Hindlimb muscle (tissue), 1 donor: Measurements from ENCODE around the gene PIK3R3. TPM values are rescaled to one million over a fixed set of nuclear protein-coding genes. Genes with fewer than 3 reads are reported as not detected.
"Not testable (repeated sequence)": the region's sequence is repeated elsewhere in the genome, so short reads cannot be mapped to it uniquely, and the experiment has no call there.

ENCODE experiments used
- DNase-seq: peaks from one replicate; pipeline ENCODE4 v3.0.0-alpha.2; 2013
- polyA plus RNA-seq: library from polyadenylated mRNA; unstranded; fragments of 120-200 nt; gene quantifications from one replicate; pipeline ENCODE4 v1.2.1, GENCODE V29; 2013; ENCODE audit not compliant: insufficient read length

The PIK3R3 gene
- polyA plus RNA-seq, 1 donor: 12.8 TPM

GRCh38 chr1:46064708-46065107 lies 67.7 kb downstream of the PIK3R3 start:
- no peak for DNase-seq

GRCh38 chr1:46062651-46063319 lies 69.6 kb downstream of the PIK3R3 start:
- no peak for DNase-seq

DNA sequence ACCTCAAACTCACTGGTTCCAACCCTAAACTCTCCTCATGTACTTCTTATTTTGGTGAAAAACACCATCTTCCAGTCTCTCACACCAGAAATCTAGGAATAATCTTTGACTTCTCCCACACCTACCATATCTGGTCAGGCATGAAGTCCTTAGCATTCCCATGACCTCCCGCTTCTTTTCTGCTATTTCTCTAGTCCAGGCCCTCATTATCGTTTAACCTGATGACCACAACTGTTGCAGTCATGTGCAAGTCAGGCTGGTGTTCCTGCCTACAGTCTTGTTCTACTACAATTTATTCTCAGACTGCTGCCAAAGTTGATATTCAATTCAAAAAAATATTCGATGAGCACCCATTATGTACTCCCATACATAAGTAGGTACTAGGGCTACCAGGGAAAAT lies 71.3 kb downstream of the PIK3R3 start:
- DNase-seq: no peak

GRCh38 chr1:46058936-46059335 lies 73.5 kb downstream of the PIK3R3 start:
- DNase-seq: no peak

DNA sequence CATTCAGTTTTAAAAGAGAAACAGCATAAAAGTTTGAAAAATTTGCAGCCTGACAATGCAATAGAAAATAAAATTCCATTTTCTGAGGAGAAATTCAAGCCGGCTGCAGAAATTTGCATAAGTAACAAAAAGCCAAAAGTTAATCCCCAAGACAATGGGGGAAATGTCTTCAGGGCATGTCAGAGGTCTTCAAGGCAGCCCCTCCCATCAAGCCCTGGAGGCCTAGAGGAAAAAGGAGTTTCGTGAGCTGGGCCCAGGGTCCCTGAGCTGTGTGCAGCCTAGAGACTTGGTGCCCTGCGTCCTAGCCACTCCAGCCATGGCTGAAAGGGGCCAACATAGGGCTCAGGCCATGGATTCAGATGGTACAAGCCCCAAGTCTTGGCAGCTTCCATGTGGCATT lies 74.6 kb downstream of the PIK3R3 start:
- DNase-seq: no peak

- not testable (repeated sequence) for DNase-seq
Observed at GRCh38 chr1:46057215-46057614, 75.2 kb downstream of the PIK3R3 start.

- DNase-seq: no peak
Observed at GRCh38 chr1:46056325-46056724, 76.1 kb downstream of the PIK3R3 start.

GRCh38 chr1:46053734-46054133 lies 78.7 kb downstream of the PIK3R3 start:
- no peak for DNase-seq

GRCh38 chr1:46044116-46044515 lies 88.3 kb downstream of the PIK3R3 start:
- no peak for DNase-seq

GRCh38 chr1:46043458-46044017 lies 88.9 kb downstream of the PIK3R3 start:
- no peak for DNase-seq

- no peak for DNase-seq
Observed at GRCh38 chr1:46041974-46042373, 90.5 kb downstream of the PIK3R3 start.

- no peak for DNase-seq
Observed at GRCh38 chr1:46041551-46041950, 90.9 kb downstream of the PIK3R3 start.

- no peak for DNase-seq
Observed at GRCh38 chr1:46039571-46040052, 92.8 kb downstream of the PIK3R3 start.

GRCh38 chr1:46036894-46037839 lies 95.3 kb downstream of the PIK3R3 start:
- DNase-seq: peak; percentile 82

DNA sequence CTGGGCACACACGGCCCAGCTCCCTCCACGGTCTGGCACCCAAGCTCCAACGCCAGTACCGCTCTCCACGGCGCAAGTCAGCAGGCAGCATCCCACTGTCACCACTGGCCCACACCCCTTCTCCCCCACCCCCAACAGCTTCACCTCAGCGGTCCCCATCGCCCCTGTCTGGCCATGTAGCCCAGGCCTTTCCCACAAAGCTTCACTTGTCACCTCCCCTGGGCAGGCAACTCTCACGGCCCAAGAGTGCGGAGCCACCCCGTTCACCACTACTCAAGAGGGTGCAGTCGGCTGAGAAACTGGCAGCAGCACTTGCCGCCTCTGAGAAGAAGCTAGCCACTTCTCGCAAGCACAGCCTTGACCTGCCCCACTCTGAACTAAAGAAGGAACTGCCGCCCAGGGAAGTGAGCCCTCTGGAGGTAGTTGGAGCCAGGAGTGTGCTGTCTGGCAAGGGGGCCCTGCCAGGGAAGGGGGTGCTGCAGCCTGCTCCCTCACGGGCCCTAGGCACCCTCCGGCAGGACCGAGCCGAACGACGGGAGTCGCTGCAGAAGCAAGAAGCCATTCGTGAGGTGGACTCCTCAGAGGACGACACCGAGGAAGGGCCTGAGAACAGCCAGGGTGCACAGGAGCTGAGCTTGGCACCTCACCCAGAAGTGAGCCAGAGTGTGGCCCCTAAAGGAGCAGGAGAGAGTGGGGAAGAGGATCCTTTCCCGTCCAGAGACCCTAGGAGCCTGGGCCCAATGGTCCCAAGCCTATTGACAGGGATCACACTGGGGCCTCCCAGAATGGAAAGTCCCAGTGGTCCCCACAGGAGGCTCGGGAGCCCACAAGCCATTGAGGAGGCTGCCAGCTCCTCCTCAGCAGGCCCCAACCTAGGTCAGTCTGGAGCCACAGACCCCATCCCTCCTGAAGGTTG lies 97.6 kb downstream of the PIK3R3 start:
- no peak for DNase-seq

DNA sequence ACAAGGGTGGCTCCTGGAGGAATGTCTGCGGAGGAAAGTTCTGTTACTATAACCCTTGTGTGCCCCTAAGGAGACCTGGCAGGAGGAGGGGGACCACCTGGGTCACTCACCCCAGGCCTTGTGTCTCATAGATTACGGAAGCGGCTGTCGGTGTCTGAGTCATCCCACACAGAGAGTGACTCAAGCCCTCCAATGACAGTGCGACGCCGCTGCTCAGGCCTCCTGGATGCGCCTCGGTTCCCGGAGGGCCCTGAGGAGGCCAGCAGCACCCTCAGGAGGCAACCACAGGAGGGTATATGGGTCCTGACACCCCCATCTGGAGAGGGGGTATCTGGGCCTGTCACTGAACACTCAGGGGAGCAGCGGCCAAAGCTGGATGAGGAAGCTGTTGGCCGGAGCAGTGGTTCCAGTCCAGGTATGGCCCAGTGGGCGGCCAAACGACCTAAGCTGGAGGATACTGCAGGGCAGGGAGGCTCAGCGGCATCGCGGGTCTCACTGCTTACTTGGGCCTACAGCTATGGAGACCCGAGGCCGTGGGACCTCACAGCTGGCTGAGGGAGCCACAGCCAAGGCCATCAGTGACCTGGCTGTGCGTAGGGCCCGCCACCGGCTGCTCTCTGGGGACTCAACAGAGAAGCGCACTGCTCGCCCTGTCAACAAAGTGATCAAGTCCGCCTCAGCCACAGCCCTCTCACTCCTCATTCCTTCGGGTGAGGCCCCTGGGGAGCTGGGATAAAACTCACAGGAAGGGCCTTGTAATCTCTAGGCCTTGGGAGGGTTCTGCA lies 101.4 kb downstream of the PIK3R3 start:
- DNase-seq: no peak

DNA sequence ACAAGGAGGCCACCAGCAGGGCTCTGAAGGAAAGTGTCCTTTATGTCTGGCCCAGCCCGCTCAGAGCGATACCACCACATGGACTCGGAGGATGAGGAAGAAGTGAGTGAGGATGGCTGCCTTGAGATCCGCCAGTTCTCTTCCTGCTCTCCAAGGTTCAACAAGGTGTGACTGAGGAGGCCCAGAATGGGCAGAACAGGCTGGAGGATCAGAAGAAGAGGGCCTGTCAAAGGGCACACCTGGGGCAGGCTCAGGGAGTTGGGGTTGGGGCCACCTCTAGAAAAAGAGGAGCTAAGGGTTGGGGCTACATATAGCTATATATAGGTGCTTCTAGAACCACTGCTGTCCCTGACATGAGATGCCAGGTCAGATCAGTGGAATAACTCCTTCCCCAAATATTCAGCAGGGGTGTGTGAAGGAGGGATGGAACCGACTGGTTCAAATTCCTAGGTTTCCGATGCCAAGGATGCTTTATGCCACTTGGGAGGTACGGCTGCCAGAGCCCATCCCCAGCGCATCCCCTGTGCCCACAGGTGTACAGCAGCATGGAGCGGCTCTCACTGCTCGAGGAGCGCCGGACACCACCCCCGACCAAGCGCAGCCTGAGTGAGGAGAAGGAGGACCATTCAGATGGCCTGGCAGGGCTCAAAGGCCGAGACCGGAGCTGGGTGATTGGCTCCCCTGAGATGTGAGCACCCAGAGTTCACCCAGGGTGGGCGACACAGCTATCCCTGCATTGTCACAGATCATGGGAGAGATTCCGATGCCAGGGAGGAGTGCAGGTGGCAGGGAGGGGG lies 102.2 kb downstream of the PIK3R3 start:
- DNase-seq: no peak

GRCh38 chr1:46027788-46028573 lies 104.4 kb downstream of the PIK3R3 start:
- DNase-seq: no peak

DNA sequence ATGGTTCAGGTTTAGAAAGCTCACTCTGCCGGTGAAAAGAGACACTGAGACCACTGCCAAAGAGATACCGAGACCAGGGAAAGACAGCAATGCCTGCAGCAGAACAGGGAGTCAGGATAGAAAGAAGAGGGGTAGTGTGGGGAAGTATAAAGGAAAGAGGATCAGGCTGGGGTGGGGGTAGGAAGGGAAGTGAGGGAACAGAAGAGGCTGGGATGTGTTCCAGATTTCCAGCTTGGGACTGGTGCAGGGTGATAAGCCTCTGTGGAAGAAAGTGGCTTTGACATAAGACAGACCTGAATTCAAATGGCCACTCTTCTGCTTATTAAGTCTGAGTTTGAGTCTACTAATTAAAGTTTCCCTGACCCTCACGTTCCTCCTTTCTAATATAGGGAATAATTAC lies 105.9 kb downstream of the PIK3R3 start:
- DNase-seq: no peak
